ENCODE results near the gene COBL. TPM values are rescaled to one million over a fixed set of nuclear protein-coding genes. Genes with fewer than 3 reads are reported as not detected.

COBL gene
- polyA plus RNA-seq, 1 donor (not counting 4 experiments of a cell fraction or from before 2014, with no cell fraction given) = 4.5 TPM

DNA sequence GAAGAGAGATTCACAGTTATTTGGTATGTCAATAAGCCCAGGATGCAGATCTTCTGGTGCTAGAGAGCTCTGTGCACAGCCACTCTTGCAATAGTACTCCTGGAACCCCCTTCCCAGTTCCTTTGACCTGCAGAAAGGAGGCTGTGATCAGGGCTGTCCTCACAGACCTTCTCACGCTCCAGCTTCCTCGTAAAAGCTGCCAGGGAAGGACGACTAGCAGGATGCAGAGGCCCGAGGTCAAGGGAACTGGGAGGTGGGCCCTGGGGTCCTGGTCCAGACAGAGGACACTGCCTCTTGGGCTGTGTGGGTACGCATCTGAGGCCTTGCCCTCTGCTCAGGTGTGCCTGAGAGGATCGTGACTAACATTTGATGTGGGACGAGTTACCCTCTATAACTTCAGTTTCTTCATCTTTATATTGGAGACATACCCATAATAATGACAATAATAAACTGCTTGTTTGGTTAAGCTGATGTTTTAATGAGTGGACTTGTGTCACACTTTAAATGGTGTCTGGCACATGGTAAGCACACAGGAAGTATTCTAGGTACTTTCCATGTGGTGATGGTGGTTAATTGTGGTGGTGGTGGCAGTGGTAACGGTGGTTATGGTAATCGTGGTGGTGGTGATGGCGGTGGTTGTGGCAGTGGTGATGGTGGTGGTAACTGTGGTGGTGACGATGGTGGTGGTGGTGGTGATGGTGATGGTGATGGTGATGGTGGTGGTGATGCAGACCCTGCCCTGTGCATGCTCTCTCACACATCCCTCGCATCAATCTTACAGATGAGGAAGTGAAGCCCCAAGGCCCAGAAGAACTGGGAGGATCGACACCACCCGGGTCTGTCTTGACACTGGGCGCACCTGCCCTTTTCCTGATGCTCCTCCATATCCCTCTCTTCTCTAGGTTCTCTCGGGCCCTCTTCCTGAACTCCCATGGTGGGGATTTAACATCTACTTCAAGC lies 298.8 kb downstream of the COBL start:
- Histone ChIP-seq H3K27me3 (ENCODE audit: control insufficient read depth, extremely low read depth, insufficient read depth, low read length) (no peaks in the 10 kb centered on the region), H3K79me2 (ENCODE audit: control insufficient read depth, insufficient read depth, low read length) (no peaks in the 10 kb centered on the region), H3K9me3 (ENCODE audit: control insufficient read depth, low read depth, low read length) (no peaks in the 10 kb centered on the region), H4K20me1 (ENCODE audit: control insufficient read depth, extremely low read depth, insufficient read depth, low read length) (no peaks in the 10 kb centered on the region), H3K4me2 (ENCODE audit: control insufficient read depth, extremely low read depth, insufficient read depth, low read depth, low read length) (no peak overlapping the region), H3K9ac (ENCODE audit: control insufficient read depth, extremely low read depth, insufficient read depth, low read length) (no peak overlapping the region), H3K9me1 (ENCODE audit: control insufficient read depth, extremely low read depth, insufficient read depth, low read length) (no peaks in the 10 kb centered on the region), H2AFZ (ENCODE audit: control insufficient read depth, low read length) (no peak overlapping the region), H3K27ac (ENCODE audit: control insufficient read depth, insufficient read depth, low read length) (no peak overlapping the region), H3K4me1 (ENCODE audit: control insufficient read depth, extremely low read depth, insufficient read depth, low read length) (no peaks in the 10 kb centered on the region), H3K36me3 (ENCODE audit: control insufficient read depth in 2 of 2, extremely low read depth in 1 of 2, insufficient read depth in 2 of 2, low read length in 2 of 2) (no peaks in the 10 kb centered on the region), H3K4me3 (ENCODE audit: control insufficient read depth in 2 of 3, extremely low read depth in 1 of 3, insufficient read depth in 2 of 3, low read depth in 1 of 3, low read length in 3 of 3) (no peak overlapping the region)
- dilution Hi-C loops (cut with MboI; ENCODE audit: extremely low pct_ligation_motif_present, low sequenced_read_pairs) = no loop called here
- no peak for FAIRE-seq
- DNase-seq (ENCODE audit: low read depth, low spot score) = no peak
- TF ChIP-seq, protein P1, sequence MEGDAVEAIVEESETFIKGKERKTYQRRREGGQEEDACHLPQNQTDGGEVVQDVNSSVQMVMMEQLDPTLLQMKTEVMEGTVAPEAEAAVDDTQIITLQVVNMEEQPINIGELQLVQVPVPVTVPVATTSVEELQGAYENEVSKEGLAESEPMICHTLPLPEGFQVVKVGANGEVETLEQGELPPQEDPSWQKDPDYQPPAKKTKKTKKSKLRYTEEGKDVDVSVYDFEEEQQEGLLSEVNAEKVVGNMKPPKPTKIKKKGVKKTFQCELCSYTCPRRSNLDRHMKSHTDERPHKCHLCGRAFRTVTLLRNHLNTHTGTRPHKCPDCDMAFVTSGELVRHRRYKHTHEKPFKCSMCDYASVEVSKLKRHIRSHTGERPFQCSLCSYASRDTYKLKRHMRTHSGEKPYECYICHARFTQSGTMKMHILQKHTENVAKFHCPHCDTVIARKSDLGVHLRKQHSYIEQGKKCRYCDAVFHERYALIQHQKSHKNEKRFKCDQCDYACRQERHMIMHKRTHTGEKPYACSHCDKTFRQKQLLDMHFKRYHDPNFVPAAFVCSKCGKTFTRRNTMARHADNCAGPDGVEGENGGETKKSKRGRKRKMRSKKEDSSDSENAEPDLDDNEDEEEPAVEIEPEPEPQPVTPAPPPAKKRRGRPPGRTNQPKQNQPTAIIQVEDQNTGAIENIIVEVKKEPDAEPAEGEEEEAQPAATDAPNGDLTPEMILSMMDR (optimal IDR thresholded peaks at IDR 0.05 in 1 of 3, IDR thresholded peaks at IDR 0.05 in 1 of 3, conservative IDR thresholded peaks at IDR 0.05 in 1 of 3; ENCODE audit: extremely low read depth in 1 of 3, insufficient read depth in 2 of 3, low read length in 3 of 3) = no peak
- no peak for TF ChIP-seq EZH2 (IDR thresholded peaks at IDR 0.05; ENCODE audit: low read length)

DNA sequence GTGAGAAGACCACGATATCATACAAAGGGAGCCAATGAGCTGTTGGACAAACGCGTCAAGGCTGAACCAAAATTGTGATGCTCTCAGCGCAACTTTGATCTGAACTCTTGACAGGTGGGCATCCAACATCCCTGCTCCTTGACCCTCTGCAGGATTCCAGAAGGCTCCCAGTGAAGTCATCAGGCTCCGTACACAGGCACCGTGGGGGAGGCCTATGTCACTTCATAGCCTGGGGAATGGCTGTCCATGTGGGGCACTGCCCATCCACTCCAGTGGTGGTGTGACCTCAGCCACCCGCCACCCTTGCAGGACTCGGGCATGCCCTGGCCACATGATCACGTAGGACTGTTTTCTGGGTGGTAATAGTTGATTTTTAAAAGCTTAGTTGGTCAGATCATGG lies 300.1 kb downstream of the COBL start:
- no peak for DNase-seq (ENCODE audit: low read depth, low spot score)
- no peaks in the 10 kb centered on the region for H3K79me2 ChIP-seq (ENCODE audit: control insufficient read depth, insufficient read depth, low read length)
- FAIRE-seq = no peak

More for the DNA sequence above, 300.1 kb downstream of the COBL start:
- Histone ChIP-seq H4K20me1 (ENCODE audit: control insufficient read depth, extremely low read depth, insufficient read depth, low read length) (no peaks in the 10 kb centered on the region), H3K4me2 (ENCODE audit: control insufficient read depth, extremely low read depth, insufficient read depth, low read depth, low read length) (no peak overlapping the region), H3K4me3 (ENCODE audit: control insufficient read depth in 2 of 3, extremely low read depth in 1 of 3, insufficient read depth in 2 of 3, low read depth in 1 of 3, low read length in 3 of 3) (no peak overlapping the region), H2AFZ (ENCODE audit: control insufficient read depth, low read length) (no peak overlapping the region), H3K9ac (ENCODE audit: control insufficient read depth, extremely low read depth, insufficient read depth, low read length) (no peak overlapping the region), H3K9me3 (ENCODE audit: control insufficient read depth, low read depth, low read length) (no peaks in the 10 kb centered on the region), H3K9me1 (ENCODE audit: control insufficient read depth, extremely low read depth, insufficient read depth, low read length) (no peaks in the 10 kb centered on the region), H3K36me3 (ENCODE audit: control insufficient read depth in 2 of 2, extremely low read depth in 1 of 2, insufficient read depth in 2 of 2, low read length in 2 of 2) (no peaks in the 10 kb centered on the region), H3K27ac (ENCODE audit: control insufficient read depth, insufficient read depth, low read length) (no peak overlapping the region), H3K27me3 (ENCODE audit: control insufficient read depth, extremely low read depth, insufficient read depth, low read length) (peaks cover 10% of the 10 kb centered on the region), H3K4me1 (ENCODE audit: control insufficient read depth, extremely low read depth, insufficient read depth, low read length) (no peaks in the 10 kb centered on the region)
- dilution Hi-C loops (cut with MboI; ENCODE audit: extremely low pct_ligation_motif_present, low sequenced_read_pairs) = no loop called here
- TF ChIP-seq EZH2 (IDR thresholded peaks at IDR 0.05; ENCODE audit: low read length) = no peak
- TF ChIP-seq, protein P1 (optimal IDR thresholded peaks at IDR 0.05 in 1 of 3, IDR thresholded peaks at IDR 0.05 in 1 of 3, conservative IDR thresholded peaks at IDR 0.05 in 1 of 3; ENCODE audit: extremely low read depth in 1 of 3, insufficient read depth in 2 of 3, low read length in 3 of 3) = no peak
